Measurements from ENCODE around the gene DAB2IP. TPM values are rescaled to one million over a fixed set of nuclear protein-coding genes. Genes with fewer than 3 reads are reported as not detected.

The DAB2IP gene
- total and polyA plus RNA-seq, 2 donors from 2014 or later = 33.8 to 105 TPM

GRCh38 chr9:121639619-121640018, 11.8 kb upstream of the DAB2IP start:
- FAIRE-seq = no peak
- peak overlapping the region; percentile 59 to 68 for H3K27ac ChIP-seq (ENCODE audit: low read depth in 2 of 2, low read length in 2 of 2)
- no peak for DNase-seq
- no peak for TF ChIP-seq CTCF (IDR thresholded peaks at IDR 0.05; ENCODE audit: borderline replicate concordance, extremely low read depth, insufficient read depth)
- H3K27me3 ChIP-seq (ENCODE audit: control insufficient read depth, insufficient read depth, low read length) = no peaks in the 10 kb centered on the region
- intact Hi-C loops (cut with DNase I) = no loop called here
- no peaks in the 10 kb centered on the region for H3K36me3 ChIP-seq (ENCODE audit: control insufficient read depth in 2 of 3, insufficient read depth in 3 of 3, low read length in 3 of 3)
- no peak overlapping the region for H3K9ac ChIP-seq (ENCODE audit: low read length in 3 of 3)
- no peak overlapping the region for H3K4me3 ChIP-seq (ENCODE audit: low read length in 3 of 3)
- no peaks in the 10 kb centered on the region for H3K9me3 ChIP-seq (ENCODE audit: control insufficient read depth in 2 of 3, insufficient read depth in 1 of 3, low read length in 3 of 3)
- H3K4me1 ChIP-seq (ENCODE audit: control insufficient read depth in 2 of 3, insufficient read depth in 2 of 3, low read depth in 1 of 3, low read length in 3 of 3) = peaks cover 3 to 45% (median 34%) of the 10 kb centered on the region in 3 donors

DNA sequence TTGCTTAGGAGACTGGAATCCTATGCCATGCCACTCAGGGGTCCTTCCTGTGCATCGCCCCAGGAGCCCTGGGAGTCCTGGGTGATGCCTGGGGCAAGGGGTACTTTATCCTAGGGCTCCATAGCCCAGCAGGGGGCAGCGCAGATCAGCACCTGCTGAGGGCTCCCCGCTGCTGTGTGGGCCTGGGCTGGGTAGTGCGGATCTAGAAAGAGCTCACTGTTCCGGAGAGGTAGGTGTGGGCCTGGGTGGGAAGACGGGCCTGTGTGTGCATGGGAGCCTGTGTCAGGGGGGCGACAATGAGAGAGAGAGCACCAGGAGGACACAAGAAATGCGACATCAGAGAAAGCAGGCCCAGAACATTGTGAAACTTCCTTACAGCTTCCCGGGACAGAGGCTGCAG, 11.4 kb upstream of the DAB2IP start:
- DNase-seq (peak in 3 of 5 donors; percentile 65 to 77 (median 67)), FAIRE-seq (no peak)
- intact Hi-C loops (cut with DNase I) = no loop called here
- peaks cover 3 to 45% (median 31%) of the 10 kb centered on the region in 3 donors for H3K4me1 ChIP-seq (ENCODE audit: control insufficient read depth in 2 of 3, insufficient read depth in 2 of 3, low read depth in 1 of 3, low read length in 3 of 3)
- H3K9me3 ChIP-seq (ENCODE audit: control insufficient read depth in 2 of 3, insufficient read depth in 1 of 3, low read length in 3 of 3) = no peaks in the 10 kb centered on the region
- no peaks in the 10 kb centered on the region for H3K27me3 ChIP-seq (ENCODE audit: control insufficient read depth, insufficient read depth, low read length)
- no peaks in the 10 kb centered on the region for H3K36me3 ChIP-seq (ENCODE audit: control insufficient read depth in 2 of 3, insufficient read depth in 3 of 3, low read length in 3 of 3)
- peak; percentile 50 for TF ChIP-seq CTCF (IDR thresholded peaks at IDR 0.05; ENCODE audit: borderline replicate concordance, extremely low read depth, insufficient read depth)
- no peak overlapping the region for H3K4me3 ChIP-seq (ENCODE audit: low read length in 3 of 3)
- peak overlapping the region in 1 of 3 donors; percentile 22 for H3K9ac ChIP-seq (ENCODE audit: low read length in 3 of 3)
- H3K27ac ChIP-seq (ENCODE audit: low read depth in 2 of 2, low read length in 2 of 2) = peak overlapping the region; percentile 64 to 81

GRCh38 chr9:121640491-121641223, 10.8 kb upstream of the DAB2IP start:
- no peaks in the 10 kb centered on the region for H3K36me3 ChIP-seq (ENCODE audit: control insufficient read depth in 2 of 3, insufficient read depth in 3 of 3, low read length in 3 of 3)
- TF ChIP-seq CTCF (IDR thresholded peaks at IDR 0.05; ENCODE audit: borderline replicate concordance, extremely low read depth, insufficient read depth) = no peak
- H3K4me1 ChIP-seq (ENCODE audit: control insufficient read depth in 2 of 3, insufficient read depth in 2 of 3, low read depth in 1 of 3, low read length in 3 of 3) = peaks cover 5 to 46% (median 33%) of the 10 kb centered on the region in 3 donors
- FAIRE-seq = no peak
- H3K9ac ChIP-seq (ENCODE audit: low read length in 3 of 3) = peak overlapping the region in 1 of 3 donors; percentile 22
- DNase-seq = peak in 1 of 5 donors; percentile 10
- no peak overlapping the region for H3K4me3 ChIP-seq (ENCODE audit: low read length in 3 of 3)
- H3K27me3 ChIP-seq (ENCODE audit: control insufficient read depth, insufficient read depth, low read length) = no peaks in the 10 kb centered on the region
- intact Hi-C loops (cut with DNase I) = no loop called here
- H3K27ac ChIP-seq (ENCODE audit: low read depth in 2 of 2, low read length in 2 of 2) = peak overlapping the region; percentile 64 to 81
- H3K9me3 ChIP-seq (ENCODE audit: control insufficient read depth in 2 of 3, insufficient read depth in 1 of 3, low read length in 3 of 3) = no peaks in the 10 kb centered on the region

All from kidney (tissue), 14 donors.